Right lung (tissue), 5 donors: ENCODE data around the gene MC1R. TPM values are rescaled to one million over a fixed set of nuclear protein-coding genes. Genes with fewer than 3 reads are reported as not detected.
"Not testable (repeated sequence)": the region's sequence is repeated elsewhere in the genome, so short reads cannot be mapped to it uniquely, and the experiment has no call there.

ENCODE experiments used
- DNase-seq, 2 donors: peaks; one replicate each; pipeline ENCODE4 v3.0.0-alpha.2; 2013
- polyA plus RNA-seq, 5 donors: library from polyadenylated mRNA; unstranded; fragments of 120-200 nt; gene quantifications; one replicate each; pipeline versions ENCODE4 v1.2.1 to v1.2.3, GENCODE V29; 2013; ENCODE audit warnings: inconsistent platforms in 1 of 5, low replicate concordance in 1 of 5; ENCODE audit not compliant: insufficient read length in 5 of 5, insufficient read depth in 1 of 5

Gene MC1R
- polyA plus RNA-seq, 5 donors: 2.2 to 5.0 (median 3.7) TPM

- no peak for DNase-seq
Measured at GRCh38 chr16:89958596-89958995, 39.9 kb downstream of the MC1R start.

- DNase-seq: no peak
Measured at GRCh38 chr16:89960966-89961365, 42.3 kb downstream of the MC1R start.

GRCh38 chr16:89961920-89962319, 43.3 kb downstream of the MC1R start:
- DNase-seq: no peak

- no peak for DNase-seq
Measured at GRCh38 chr16:89962754-89963498, 44.3 kb downstream of the MC1R start.

GRCh38 chr16:89964201-89964600, 45.5 kb downstream of the MC1R start:
- DNase-seq: no peak

- DNase-seq: no peak
Measured at GRCh38 chr16:89965447-89966225, 47.0 kb downstream of the MC1R start.

GRCh38 chr16:89966756-89967155, 48.1 kb downstream of the MC1R start:
- no peak for DNase-seq

GRCh38 chr16:89967436-89967835, 48.8 kb downstream of the MC1R start:
- not testable (repeated sequence) for DNase-seq

GRCh38 chr16:89968074-89968473, 49.4 kb downstream of the MC1R start:
- not testable (repeated sequence) for DNase-seq

GRCh38 chr16:89969741-89970410, 51.2 kb downstream of the MC1R start:
- DNase-seq: no peak

Other genes starting within 250 kb of the MC1R start
- gene CDK10, start 232.2 kb upstream of the MC1R start, polyA plus RNA-seq: 100 to 1,000 TPM in 3 of 5 donors, 10 to 100 TPM in 2; 80.3 to 139 (median 102) TPM
- 1 to 10 TPM; 1.9 to 7.1 (median 3.4) TPM for gene SPATA2L, start 217.2 kb upstream of the MC1R start, polyA plus RNA-seq
- gene VPS9D1, start 198.0 kb upstream of the MC1R start, polyA plus RNA-seq: 10 to 100 TPM in 3 of 5 donors, 1 to 10 TPM in 2; 7.7 to 17.1 (median 11.1) TPM
- 10 to 100 TPM; 22.3 to 36.5 (median 30.2) TPM for gene ZNF276, start 197.3 kb upstream of the MC1R start, polyA plus RNA-seq
- gene FANCA, start 102.2 kb upstream of the MC1R start, polyA plus RNA-seq: 10 to 100 TPM; 17.8 to 35.9 (median 30.2) TPM
- 10 to 100 TPM; 10.3 to 18.1 (median 11.4) TPM for gene SPIRE2, start 90.4 kb upstream of the MC1R start, polyA plus RNA-seq
- gene TCF25, start 45.3 kb upstream of the MC1R start, polyA plus RNA-seq: 100 to 1,000 TPM; 126 to 162 (median 151) TPM
- gene TUBB3, start 4.5 kb downstream of the MC1R start, polyA plus RNA-seq: 10 to 100 TPM in 1 of 5 donors, 1 to 10 TPM in 4; 3.9 to 11.6 (median 5.9) TPM
- 10 to 100 TPM; 28.6 to 51.1 (median 33.9) TPM for gene DEF8, start 29.9 kb downstream of the MC1R start, polyA plus RNA-seq
- 10 to 100 TPM in 1 of 5 donors, 1 to 10 TPM in 4; 5.2 to 10.3 (median 7.8) TPM for gene DBNDD1, start 100.6 kb downstream of the MC1R start, polyA plus RNA-seq
- gene PRDM7, start 158.5 kb downstream of the MC1R start, polyA plus RNA-seq: under 1 TPM; 0.14 to 0.84 (median 0.33) TPM